DND-41 (cell line): ENCODE data around the gene ZNF497.

ENCODE experiments used
- ATAC-seq: fragments of 200-7000 bp; cut with Tn5 transposase; 3 replicates; pipeline ENCODE4 v1.9.1; 2021; ENCODE audit warnings: low read depth; ENCODE audit not compliant: insufficient read depth
- DNase-seq: peaks from one replicate; pipeline ENCODE4 v3.0.0-alpha.2; 2020
- H2AFZ ChIP-seq: 2 replicates; pipeline ENCODE4 v1.6.0; 2012; ENCODE audit warnings: low read depth, low read length
- H3K27ac ChIP-seq: 2 replicates; pipeline ENCODE4 v1.5.1; 2012; ENCODE audit warnings: low read length, inconsistent platforms
- H3K27me3 ChIP-seq: fragments of 200-600 bp; sonication (generic); 2 replicates; pipeline ENCODE4 v1.6.0; 2012; ENCODE audit warnings: low read length, mild to moderate bottlenecking, inconsistent platforms; ENCODE audit not compliant: insufficient read depth, poor library complexity
- H3K36me3 ChIP-seq: 2 replicates; pipeline ENCODE4 v1.5.1; 2012; ENCODE audit warnings: low read length, inconsistent platforms; ENCODE audit not compliant: insufficient read depth
- H3K4me1 ChIP-seq: 2 replicates; pipeline ENCODE4 v1.5.1; 2012; ENCODE audit warnings: mild to moderate bottlenecking, low read length; ENCODE audit not compliant: insufficient read depth
- H3K4me2 ChIP-seq: 2 replicates; pipeline ENCODE4 v1.6.0; 2012; ENCODE audit warnings: mild to moderate bottlenecking, moderate library complexity, low read length, inconsistent platforms; ENCODE audit not compliant: insufficient read depth
- H3K4me3 ChIP-seq, 2 experiments: fragments of 200-600 bp in 1 of 2; shearing (Covaris generic) in 1 of 2; 2 replicates each; pipeline ENCODE4 v1.5.1; 2012 to 2016; ENCODE audit warnings: inconsistent platforms in 2 of 2, low read length in 2 of 2, mild to moderate bottlenecking in 2 of 2, low read depth in 1 of 2, moderate library complexity in 1 of 2
- H3K79me2 ChIP-seq: 2 replicates; pipeline ENCODE4 v1.6.0; 2012; ENCODE audit warnings: low read length, inconsistent platforms; ENCODE audit not compliant: insufficient read depth
- H3K9ac ChIP-seq: 2 replicates; pipeline ENCODE4 v1.6.0; 2012; ENCODE audit warnings: low read depth, mild to moderate bottlenecking, inconsistent platforms, low read length, moderate library complexity
- H3K9me3 ChIP-seq: 2 replicates; pipeline ENCODE4 v1.5.1; 2012; ENCODE audit warnings: low read length, moderate library complexity, mild to moderate bottlenecking, inconsistent platforms; ENCODE audit not compliant: insufficient read depth, severe bottlenecking
- H4K20me1 ChIP-seq: 2 replicates; pipeline ENCODE4 v1.6.0; 2012; ENCODE audit warnings: low read length; ENCODE audit not compliant: insufficient read depth
- CTCF ChIP-seq: IDR thresholded peaks from 2 replicates; pipeline ENCODE4 v1.5.1; 2012; ENCODE audit warnings: borderline replicate concordance, low read length, moderate library complexity, mild to moderate bottlenecking; ENCODE audit not compliant: poor library complexity, severe bottlenecking; ENCODE audit errors: extremely low read depth
- EZH2 ChIP-seq: IDR thresholded peaks from 3 replicates; pipeline ENCODE4 v1.6.1; 2012; ENCODE audit warnings: borderline replicate concordance, low read depth, mild to moderate bottlenecking, moderate library complexity, low read length, inconsistent platforms; ENCODE audit not compliant: severe bottlenecking

The ZNF497 gene

DNA sequence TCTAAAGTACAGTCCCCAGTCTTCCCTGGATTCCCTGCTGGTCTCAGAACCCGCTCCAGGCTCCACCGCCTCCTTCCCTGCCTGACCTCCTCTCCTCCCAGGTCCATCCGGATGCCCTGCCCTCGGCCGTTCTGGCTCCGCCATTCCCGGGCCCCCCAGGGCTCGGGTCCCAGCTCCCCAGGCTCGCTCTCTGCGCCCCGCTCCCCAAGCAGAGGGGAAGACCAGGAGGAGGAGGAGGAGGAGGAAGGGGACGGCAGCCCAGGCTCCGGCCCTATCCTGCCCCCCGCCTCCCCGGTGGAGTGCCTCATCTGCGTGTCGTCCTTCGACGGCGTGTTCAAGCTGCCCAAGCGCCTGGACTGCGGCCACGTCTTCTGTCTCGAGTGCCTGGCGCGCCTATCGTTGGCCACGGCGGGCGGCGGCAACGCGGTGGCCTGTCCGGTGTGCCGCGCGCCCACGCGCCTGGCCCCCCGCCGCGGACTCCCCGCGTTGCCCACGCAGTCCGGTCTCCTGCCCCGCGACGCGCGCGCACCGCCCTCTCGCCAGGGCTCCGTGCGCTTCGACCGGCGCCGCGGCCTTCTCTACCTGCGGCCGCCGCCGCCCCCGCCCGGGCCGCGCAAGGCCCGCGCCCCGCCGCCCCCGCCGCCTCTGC is 33.6 kb upstream of the ZNF497 start:
- Histone ChIP-seq H3K4me3 (no peak overlapping the region), H4K20me1 (peaks cover 34% of the 10 kb centered on the region), H2AFZ (no peak overlapping the region), H3K4me1 (peaks cover 11% of the 10 kb centered on the region), H3K27ac (no peak overlapping the region), H3K36me3 (peaks cover 48% of the 10 kb centered on the region), H3K9ac (no peak overlapping the region), H3K27me3 (no peaks in the 10 kb centered on the region), H3K9me3 (no peaks in the 10 kb centered on the region), H3K79me2 (peaks cover 16% of the 10 kb centered on the region), H3K4me2 (no peak overlapping the region)
- peak; percentile 10; the same call in 1 of the 3 replicates for ATAC-seq
- DNase-seq: no peak
- TF ChIP-seq CTCF: no peak
- TF ChIP-seq EZH2: no peak

DNA sequence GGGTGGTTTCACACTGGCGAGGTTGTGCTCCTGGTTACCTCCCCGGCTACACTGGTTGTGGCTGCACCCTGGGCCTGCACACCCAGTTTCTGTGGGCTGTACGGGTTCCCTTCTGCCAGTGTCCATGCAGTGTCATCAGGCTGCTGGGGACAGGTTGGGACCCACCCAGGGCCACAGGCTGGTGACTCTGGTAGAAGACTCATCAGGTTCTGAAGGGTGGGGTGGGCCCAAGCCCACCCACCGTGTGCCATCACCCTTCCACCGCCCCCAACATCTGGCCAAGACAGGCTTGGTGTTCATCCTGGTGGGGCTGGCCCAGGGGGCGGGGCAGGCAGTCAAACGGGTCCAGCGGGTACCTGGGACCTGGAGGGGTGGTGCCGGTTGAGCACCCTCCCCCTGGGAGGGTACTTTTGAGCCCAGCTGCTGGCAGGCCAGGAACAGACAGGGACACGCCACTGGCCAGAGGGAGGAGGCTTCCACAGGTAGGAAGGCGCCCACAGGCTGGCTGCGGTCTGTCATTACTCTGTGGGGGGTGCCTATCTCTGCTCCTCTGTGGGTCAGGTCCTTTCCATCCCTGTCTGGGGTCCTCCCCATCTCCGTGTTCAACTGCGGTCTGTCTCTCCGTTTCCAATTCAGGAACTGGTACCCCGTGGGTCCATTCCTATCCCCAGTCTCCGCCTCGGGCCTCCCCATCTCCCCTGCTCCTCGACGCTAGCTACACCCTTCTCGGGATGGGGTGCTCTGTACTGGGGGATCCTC is 32.8 kb upstream of the ZNF497 start, which contains the start of gene RNF225:
RNF225 (plus strand) TSS at position 437 of the 759 bp plus-strand sequence. CDS start 434 bp downstream, outside the sequence.
- no peak within 1 kb of the TSS for H3K9ac ChIP-seq
- DNase-seq (peak; percentile 41), ATAC-seq (peak; percentile 42)
- H3K27me3 ChIP-seq: no peaks in the 10 kb centered on the region
- H3K36me3 ChIP-seq: peaks cover 55% of the 10 kb centered on the region
- peaks cover 41% of the 10 kb centered on the region for H4K20me1 ChIP-seq
- H3K4me2 ChIP-seq: no peak within 1 kb of the TSS
- peaks cover 23% of the 10 kb centered on the region for H3K79me2 ChIP-seq
- no peak within 1 kb of the TSS for H2AFZ ChIP-seq
- no peak within 1 kb of the TSS for H3K27ac ChIP-seq
- TF ChIP-seq CTCF: no peak
- no peak for TF ChIP-seq EZH2
- H3K9me3 ChIP-seq: no peaks in the 10 kb centered on the region
- H3K4me3 ChIP-seq: no peak within 1 kb of the TSS
- H3K4me1 ChIP-seq: peaks cover 11% of the 10 kb centered on the region

GRCh38 chr19:58394821-58395219 is 32.3 kb upstream of the ZNF497 start:
- Histone ChIP-seq H3K9me3 (no peaks in the 10 kb centered on the region), H3K27ac (no peak overlapping the region), H3K9ac (no peak overlapping the region), H3K79me2 (peaks cover 29% of the 10 kb centered on the region), H2AFZ (no peak overlapping the region), H3K27me3 (no peaks in the 10 kb centered on the region), H3K4me2 (no peak overlapping the region), H3K36me3 (peaks cover 60% of the 10 kb centered on the region), H3K4me1 (peaks cover 12% of the 10 kb centered on the region; the same call in 1 of the 2 replicates), H3K4me3 (no peak overlapping the region), H4K20me1 (peaks cover 44% of the 10 kb centered on the region)
- TF ChIP-seq CTCF (no peak), EZH2 (no peak)
- no peak; the same call in 2 of the 3 replicates for ATAC-seq
- DNase-seq: no peak
